Endothelial cell (in vitro differentiated cells): Measurements from ENCODE around the gene LAMTOR2. TPM values are rescaled to one million over a fixed set of nuclear protein-coding genes. Genes with fewer than 3 reads are reported as not detected.

Experiments used
- DNase-seq: peaks from one replicate; pipeline ENCODE4 v3.0.0; 2021; ENCODE audit warnings: low spot score
- H3K27ac Mint-ChIP-seq: one replicate; pipeline ENCODE4 v1.8.0; 2021; ENCODE audit warnings: mixed read lengths, inconsistent platforms; ENCODE audit not compliant: unreplicated experiment
- H3K27me3 Mint-ChIP-seq: one replicate; pipeline ENCODE4 v1.8.0; 2021; ENCODE audit warnings: mild to moderate bottlenecking, moderate library complexity, mixed read lengths, inconsistent platforms; ENCODE audit not compliant: unreplicated experiment
- H3K36me3 Mint-ChIP-seq: one replicate; pipeline ENCODE4 v1.8.0; 2021; ENCODE audit warnings: mild to moderate bottlenecking, low read depth, mixed read lengths, inconsistent platforms; ENCODE audit not compliant: unreplicated experiment
- H3K4me1 Mint-ChIP-seq: one replicate; pipeline ENCODE4 v1.8.0; 2021; ENCODE audit warnings: mild to moderate bottlenecking, mixed read lengths, inconsistent platforms; ENCODE audit not compliant: unreplicated experiment
- H3K4me3 Mint-ChIP-seq: one replicate; pipeline ENCODE4 v1.8.0; 2021; ENCODE audit warnings: mild to moderate bottlenecking, mixed read lengths, inconsistent platforms; ENCODE audit not compliant: unreplicated experiment
- H3K9me3 Mint-ChIP-seq: one replicate; pipeline ENCODE4 v1.8.0; 2021; ENCODE audit warnings: mixed read lengths, inconsistent platforms; ENCODE audit not compliant: unreplicated experiment
- total RNA-seq: library from RNA; stranded (reverse); fragmentation: NEBNext Ultra II Directional; extraction: Animal tissue kit (Norgen Biotek cat#: 25700); gene quantifications from one replicate; pipeline ENCODE4 v1.2.1, GENCODE V29; 2021; ENCODE audit not compliant: unreplicated experiment
- TF ChIP-seq, protein P1 (sequence below): fragments of 200-600 bp; sonication (generic); IDR thresholded peaks from one replicate; pipeline ENCODE4 v1.5.0; 2021; ENCODE audit warnings: antibody characterized with exemption; ENCODE audit not compliant: unreplicated experiment

Gene LAMTOR2
- total RNA-seq, 1 donor from 2014 or later: 82.4 TPM

DNA sequence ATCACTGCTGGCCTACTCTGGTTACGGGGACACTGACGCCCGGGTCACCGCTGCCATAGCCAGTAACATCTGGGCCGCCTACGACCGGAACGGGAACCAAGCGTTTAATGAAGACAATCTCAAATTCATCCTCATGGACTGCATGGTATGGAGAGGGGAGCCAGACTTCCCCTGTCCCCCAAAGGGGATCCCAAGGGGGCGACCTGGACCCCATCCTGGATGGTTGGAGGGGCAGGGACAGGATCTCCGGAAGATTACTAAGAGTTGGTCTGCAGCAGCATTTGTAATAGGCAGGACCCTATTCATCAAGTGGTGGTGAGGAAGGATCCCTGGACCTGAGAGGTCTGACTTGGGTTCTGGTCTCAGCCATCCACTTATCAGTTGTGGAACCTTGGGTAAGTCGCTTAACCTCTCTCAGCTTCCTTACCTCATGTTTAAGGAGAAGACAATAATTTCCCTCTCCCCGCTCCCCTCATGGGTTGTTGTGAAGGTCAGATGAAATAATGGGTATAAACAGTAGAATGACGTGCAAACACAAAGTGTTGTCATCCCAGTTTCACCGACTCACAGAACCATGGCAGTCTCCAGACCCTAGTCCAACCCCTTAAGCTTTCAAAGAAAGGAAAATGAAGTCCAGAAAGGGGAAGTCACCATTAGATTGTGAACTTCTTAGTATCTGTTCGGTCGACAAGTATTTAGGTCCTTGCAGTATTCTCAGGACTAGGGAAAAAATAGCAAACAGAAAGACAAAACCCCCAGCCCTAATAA is 883 bp downstream of the LAMTOR2 start:
- TF ChIP-seq, protein P1, sequence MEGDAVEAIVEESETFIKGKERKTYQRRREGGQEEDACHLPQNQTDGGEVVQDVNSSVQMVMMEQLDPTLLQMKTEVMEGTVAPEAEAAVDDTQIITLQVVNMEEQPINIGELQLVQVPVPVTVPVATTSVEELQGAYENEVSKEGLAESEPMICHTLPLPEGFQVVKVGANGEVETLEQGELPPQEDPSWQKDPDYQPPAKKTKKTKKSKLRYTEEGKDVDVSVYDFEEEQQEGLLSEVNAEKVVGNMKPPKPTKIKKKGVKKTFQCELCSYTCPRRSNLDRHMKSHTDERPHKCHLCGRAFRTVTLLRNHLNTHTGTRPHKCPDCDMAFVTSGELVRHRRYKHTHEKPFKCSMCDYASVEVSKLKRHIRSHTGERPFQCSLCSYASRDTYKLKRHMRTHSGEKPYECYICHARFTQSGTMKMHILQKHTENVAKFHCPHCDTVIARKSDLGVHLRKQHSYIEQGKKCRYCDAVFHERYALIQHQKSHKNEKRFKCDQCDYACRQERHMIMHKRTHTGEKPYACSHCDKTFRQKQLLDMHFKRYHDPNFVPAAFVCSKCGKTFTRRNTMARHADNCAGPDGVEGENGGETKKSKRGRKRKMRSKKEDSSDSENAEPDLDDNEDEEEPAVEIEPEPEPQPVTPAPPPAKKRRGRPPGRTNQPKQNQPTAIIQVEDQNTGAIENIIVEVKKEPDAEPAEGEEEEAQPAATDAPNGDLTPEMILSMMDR: no peak
- peak overlapping the region; percentile 94 for H3K4me3 Mint-ChIP-seq
- H3K4me1 Mint-ChIP-seq: peaks cover 30% of the 10 kb centered on the region
- H3K27ac Mint-ChIP-seq: peak overlapping the region; percentile 52
- no peaks in the 10 kb centered on the region for H3K9me3 Mint-ChIP-seq
- H3K27me3 Mint-ChIP-seq: peaks cover 16% of the 10 kb centered on the region
- peaks cover 16% of the 10 kb centered on the region for H3K36me3 Mint-ChIP-seq
- DNase-seq: no peak

DNA sequence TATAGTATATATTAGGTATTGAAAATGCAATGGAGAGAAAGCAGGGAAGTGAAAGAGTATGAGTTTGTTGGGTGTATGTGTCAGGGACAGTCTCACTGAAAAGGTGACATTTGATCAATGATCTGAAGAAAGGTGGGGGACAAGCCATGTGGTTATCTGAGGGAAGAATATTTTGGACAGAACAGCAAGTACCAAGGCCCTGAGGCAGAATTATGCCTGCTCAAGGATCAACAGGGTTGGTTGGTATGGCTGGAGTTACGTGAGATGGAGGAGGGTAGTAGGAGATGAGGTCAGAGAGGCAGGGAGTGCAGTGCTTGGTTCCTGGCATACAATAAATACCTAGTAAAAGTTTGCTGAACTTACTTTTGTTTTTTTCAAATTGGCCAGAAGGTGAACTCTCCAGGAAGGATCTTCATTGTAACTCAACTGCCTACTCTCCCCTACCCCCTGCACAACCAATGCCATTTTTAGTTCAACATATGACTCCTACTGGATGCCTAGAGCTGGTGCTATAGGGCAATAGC is 1.8 kb downstream of the LAMTOR2 start:
- DNase-seq: no peak
- Mint-ChIP-seq H3K27me3 (peaks cover 17% of the 10 kb centered on the region), H3K36me3 (peaks cover 16% of the 10 kb centered on the region), H3K4me3 (peak overlapping the region; percentile 94), H3K9me3 (no peaks in the 10 kb centered on the region), H3K4me1 (peaks cover 30% of the 10 kb centered on the region), H3K27ac (no peak overlapping the region)
- TF ChIP-seq, protein P1: no peak

DNA sequence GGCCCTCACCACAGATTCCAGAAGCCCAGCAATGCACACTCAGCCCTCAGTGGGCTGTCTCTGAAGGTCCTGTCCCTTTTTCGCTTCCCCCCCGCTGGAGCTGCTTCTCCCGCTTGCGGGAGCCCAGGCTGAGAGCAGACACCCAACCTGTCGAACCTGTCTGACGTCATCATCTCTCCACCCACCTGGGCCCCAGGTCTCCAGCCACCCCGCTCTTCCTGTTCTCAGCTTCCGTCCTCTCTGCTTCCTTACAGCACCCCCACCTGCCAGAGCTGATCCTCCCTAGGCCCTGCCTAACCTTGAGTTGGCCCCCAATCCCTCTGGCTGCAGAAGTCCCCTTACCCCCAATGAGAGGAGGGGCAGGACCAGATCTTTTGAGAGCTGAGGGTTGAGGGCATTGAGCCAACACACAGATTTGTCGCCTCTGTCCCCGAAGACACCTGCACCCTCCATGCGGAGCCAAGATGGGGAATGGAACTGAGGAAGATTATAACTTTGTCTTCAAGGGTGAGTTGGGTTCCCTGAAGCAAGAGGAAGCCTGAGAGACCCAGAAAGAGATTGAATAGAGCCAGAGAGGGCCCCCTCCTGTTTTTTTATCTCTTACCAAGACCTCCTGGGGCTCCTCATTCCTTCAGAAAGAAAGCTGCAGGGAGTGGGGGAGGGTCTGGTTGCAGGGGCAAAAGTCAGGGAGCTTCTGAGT is 6.5 kb downstream of the LAMTOR2 start, which contains the start of gene RAB25:
Gene RAB25, plus strand, starts transcription at position 224 of the 700 bp plus-strand sequence. Its CDS starts 241 bp downstream, at position 465.
- peaks cover 10% of the 10 kb centered on the region for H3K4me1 Mint-ChIP-seq
- TF ChIP-seq, protein P1: no peak
- H3K36me3 Mint-ChIP-seq: peaks cover 9% of the 10 kb centered on the region
- no peaks in the 10 kb centered on the region for H3K9me3 Mint-ChIP-seq
- peak within 1 kb of the TSS; percentile 62 for H3K4me3 Mint-ChIP-seq
- no peak for DNase-seq
- no peak within 1 kb of the TSS for H3K27ac Mint-ChIP-seq
- peaks cover 1% of the 10 kb centered on the region for H3K27me3 Mint-ChIP-seq

DNA sequence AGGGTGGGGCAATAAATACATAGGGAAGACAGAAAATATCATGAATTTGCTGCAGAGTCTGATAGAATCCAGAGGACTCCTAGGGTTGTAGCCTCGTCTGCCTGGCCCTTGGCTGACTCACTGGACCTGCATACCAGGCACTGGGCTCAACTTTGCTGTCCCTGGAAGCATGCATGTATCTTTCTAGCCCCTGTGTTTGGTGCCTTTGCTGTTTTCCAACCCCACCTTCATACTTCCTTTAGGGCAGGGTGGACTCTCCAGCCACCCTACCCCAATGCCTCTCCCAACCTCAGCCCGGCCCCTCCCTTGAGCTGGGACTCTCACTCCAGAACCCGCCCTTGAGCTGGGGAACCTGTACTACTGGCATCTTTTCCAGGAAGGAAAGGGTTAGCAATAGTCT is 7.6 kb downstream of the LAMTOR2 start:
- DNase-seq: no peak
- TF ChIP-seq, protein P1: no peak
- Mint-ChIP-seq H3K4me1 (peaks cover 11% of the 10 kb centered on the region), H3K27ac (no peak overlapping the region), H3K9me3 (no peaks in the 10 kb centered on the region), H3K27me3 (peaks cover 3% of the 10 kb centered on the region), H3K4me3 (no peak overlapping the region), H3K36me3 (peaks cover 10% of the 10 kb centered on the region)

DNA sequence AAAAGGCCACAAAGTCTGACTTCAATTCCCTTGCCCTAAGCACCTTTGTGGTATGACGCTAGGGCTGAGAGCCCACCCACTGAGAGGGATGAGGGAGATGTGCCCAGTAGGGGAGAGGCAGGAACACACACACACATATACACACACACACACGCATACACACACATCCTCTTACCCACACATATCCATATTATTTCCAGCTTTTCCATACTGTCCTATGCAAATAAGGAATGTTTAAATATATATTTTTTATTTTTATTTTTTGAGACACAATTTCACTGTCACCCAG is 9.4 kb downstream of the LAMTOR2 start:
- DNase-seq: no peak
- H3K9me3 Mint-ChIP-seq: no peaks in the 10 kb centered on the region
- peaks cover 3% of the 10 kb centered on the region for H3K27me3 Mint-ChIP-seq
- peaks cover 7% of the 10 kb centered on the region for H3K36me3 Mint-ChIP-seq
- no peak overlapping the region for H3K4me3 Mint-ChIP-seq
- H3K27ac Mint-ChIP-seq: no peak overlapping the region
- TF ChIP-seq, protein P1: no peak
- peaks cover 15% of the 10 kb centered on the region for H3K4me1 Mint-ChIP-seq
